Pancreas (tissue), 10 donors: Measurements from ENCODE around the gene PLPP1. TPM values are rescaled to one million over a fixed set of nuclear protein-coding genes. Genes with fewer than 3 reads are reported as not detected.

ENCODE experiments used
- ATAC-seq, 4 donors: fragments of 200-7000 bp; cut with Tn5 transposase; one replicate each; pipeline versions ENCODE4 v1.8.0 to v1.9.1; 2020; ENCODE audit warnings: mild to moderate bottlenecking in 4 of 4, moderate library complexity in 4 of 4
- DNase-seq, 6 donors: peaks; one replicate each; pipeline ENCODE4 v3.0.0-alpha.2; 2020
- FAIRE-seq: peaks from 2 replicates; lab custom pipeline; 2012; peaks lifted over from hg19 to GRCh38; lab: Jason Lieb, UNC
- H3K27ac ChIP-seq, 4 donors: fragments of 200-600 bp; sonication (generic); 1 replicate in 3 of 4; 2 replicates in 1 of 4; pipeline versions ENCODE4 v1.5.0 to v1.8.0; 2020
- H3K27me3 ChIP-seq, 4 donors: fragments of 200-600 bp; one replicate each; pipeline ENCODE4 v1.8.0; 2021
- H3K36me3 ChIP-seq, 3 donors: fragments of 200-600 bp; sonication (generic) in 1 of 3; one replicate each; pipeline versions ENCODE4 v1.5.0 to v1.8.0; 2020 to 2021
- H3K4me1 ChIP-seq, 3 donors: fragments of 200-600 bp; one replicate each; pipeline ENCODE4 v1.8.0; 2021
- H3K4me3 ChIP-seq, 4 donors: fragments of 200-600 bp; sonication (generic) in 2 of 4; one replicate each; pipeline versions ENCODE4 v1.5.0 to v1.8.0; 2020 to 2021
- H3K9me3 ChIP-seq, 4 donors: fragments of 200-600 bp; one replicate each; pipeline ENCODE4 v1.8.0; 2021
- WGBS, 2 donors: extraction: QIAGEN DNeasy Blood & Tissue Kit; methylation state at CpG; one replicate each; pipeline ENCODE4 v1.1.7; 2013; 5-methylcytosine and 5-hydroxymethylcytosine counted together
- intact Hi-C, 3 donors: fragments of 100-400 bp; cut with DNase I; formaldehyde crosslinking; loops; one replicate each; pipeline versions ENCODE4 v1.11.1 to v1.14.2; 2022
- polyA plus RNA-seq, 2 donors: library from polyadenylated mRNA; stranded (reverse); fragments of 200-250 nt; gene quantifications; one replicate each; pipeline ENCODE4 v1.2.3, GENCODE V29; 2013
- total RNA-seq, 6 donors: library from RNA; stranded (reverse); fragmentation: NEBNext Ultra II Directional in 4 of 6; extraction: Animal tissue kit (Norgen Biotek cat#: 25700) in 4 of 6; gene quantifications; one replicate each; pipeline versions ENCODE4 v1.2.1 to v1.2.4, GENCODE V29; 2021 to 2023
- TF ChIP-seq, protein P1 (sequence below), 4 donors: fragments of 200-600 bp; sonication (generic) in 3 of 4; IDR thresholded peaks; one replicate each; pipeline versions ENCODE4 v1.5.0 to v1.8.0; 2021; ENCODE audit warnings: antibody characterized with exemption in 4 of 4
- donor health status: healthy with polysubstance abuse.
- donor health status: DM: no; HTN: no; CAD: no; lungs with moderate emphysema.
- donor health status: DM: no; HTN: no; CAD: no.
- donor health status: control.
- donor health status: control.
- donor health status: Bipolar disorder and iron deficiency.
- donor health status: DM: yes; HTN: yes; CAD: no.
- donor health status: DM: no; HTN: no; CAD: no.
- donor health status: DM: no; HTN: no; CAD: no.
- donor health status: DM: yes; HTN: yes; CAD: no.

The PLPP1 gene
- total and polyA plus RNA-seq, 8 donors, result 11.5 to 34.9 (median 20.6) TPM

DNA sequence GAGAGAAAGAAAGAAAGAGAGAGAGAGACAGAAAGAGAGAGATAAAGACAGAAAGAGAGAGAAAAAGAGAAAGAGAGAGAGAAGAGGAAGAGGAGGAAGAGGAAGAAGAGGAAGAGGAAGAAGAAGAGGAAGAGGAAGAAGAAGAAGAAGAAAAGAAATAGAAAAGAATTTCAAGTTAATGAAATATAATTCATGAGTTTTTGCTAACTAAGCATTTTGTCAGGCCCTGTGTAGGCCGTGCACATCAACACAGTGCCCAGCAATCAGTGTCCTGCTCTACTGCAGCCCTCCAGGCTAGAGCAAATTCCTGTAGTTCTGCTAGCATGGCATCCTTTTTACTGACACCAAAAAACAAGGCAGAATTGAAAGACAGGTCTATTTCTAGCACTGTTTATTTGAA is 62.1 kb downstream of the PLPP1 start:
- no peaks in the 10 kb centered on the region for H3K36me3 ChIP-seq
- H3K27ac ChIP-seq, result no peak overlapping the region
- H3K9me3 ChIP-seq, result no peaks in the 10 kb centered on the region
- 92 to 96% methylated on average over 1 of the region's 1 CpG for WGBS, 2 donors
- no peak overlapping the region for H3K4me3 ChIP-seq
- intact Hi-C loops, result no loop called here
- no peaks in the 10 kb centered on the region for H3K27me3 ChIP-seq
- DNase-seq, result no peak
- TF ChIP-seq, protein P1, sequence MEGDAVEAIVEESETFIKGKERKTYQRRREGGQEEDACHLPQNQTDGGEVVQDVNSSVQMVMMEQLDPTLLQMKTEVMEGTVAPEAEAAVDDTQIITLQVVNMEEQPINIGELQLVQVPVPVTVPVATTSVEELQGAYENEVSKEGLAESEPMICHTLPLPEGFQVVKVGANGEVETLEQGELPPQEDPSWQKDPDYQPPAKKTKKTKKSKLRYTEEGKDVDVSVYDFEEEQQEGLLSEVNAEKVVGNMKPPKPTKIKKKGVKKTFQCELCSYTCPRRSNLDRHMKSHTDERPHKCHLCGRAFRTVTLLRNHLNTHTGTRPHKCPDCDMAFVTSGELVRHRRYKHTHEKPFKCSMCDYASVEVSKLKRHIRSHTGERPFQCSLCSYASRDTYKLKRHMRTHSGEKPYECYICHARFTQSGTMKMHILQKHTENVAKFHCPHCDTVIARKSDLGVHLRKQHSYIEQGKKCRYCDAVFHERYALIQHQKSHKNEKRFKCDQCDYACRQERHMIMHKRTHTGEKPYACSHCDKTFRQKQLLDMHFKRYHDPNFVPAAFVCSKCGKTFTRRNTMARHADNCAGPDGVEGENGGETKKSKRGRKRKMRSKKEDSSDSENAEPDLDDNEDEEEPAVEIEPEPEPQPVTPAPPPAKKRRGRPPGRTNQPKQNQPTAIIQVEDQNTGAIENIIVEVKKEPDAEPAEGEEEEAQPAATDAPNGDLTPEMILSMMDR (IDR thresholded peaks at IDR 0.05), result no peak
- H3K4me1 ChIP-seq, result peaks cover 1 to 30% (median 21%) of the 10 kb centered on the region in 3 donors
- FAIRE-seq, result no peak
- ATAC-seq, result no peak

DNA sequence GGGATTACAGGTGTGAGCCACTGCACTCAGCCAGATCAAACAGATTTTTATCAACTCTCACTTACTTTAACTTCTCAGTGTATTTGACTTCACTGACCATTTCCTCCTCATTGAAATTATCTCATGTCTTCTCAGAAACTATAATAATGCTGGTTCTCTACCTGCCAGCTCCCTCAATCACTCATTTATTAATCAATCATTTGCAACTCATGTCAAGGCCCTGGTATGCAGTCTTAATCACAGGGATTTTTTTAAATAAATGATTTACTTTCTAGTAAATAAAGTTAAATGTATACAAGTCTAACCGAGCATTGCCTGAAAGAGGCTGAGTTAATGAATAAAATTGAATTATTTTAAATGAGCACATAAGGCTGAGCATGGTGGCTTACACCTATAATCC is 63.3 kb downstream of the PLPP1 start:
- FAIRE-seq, result no peak

DNA sequence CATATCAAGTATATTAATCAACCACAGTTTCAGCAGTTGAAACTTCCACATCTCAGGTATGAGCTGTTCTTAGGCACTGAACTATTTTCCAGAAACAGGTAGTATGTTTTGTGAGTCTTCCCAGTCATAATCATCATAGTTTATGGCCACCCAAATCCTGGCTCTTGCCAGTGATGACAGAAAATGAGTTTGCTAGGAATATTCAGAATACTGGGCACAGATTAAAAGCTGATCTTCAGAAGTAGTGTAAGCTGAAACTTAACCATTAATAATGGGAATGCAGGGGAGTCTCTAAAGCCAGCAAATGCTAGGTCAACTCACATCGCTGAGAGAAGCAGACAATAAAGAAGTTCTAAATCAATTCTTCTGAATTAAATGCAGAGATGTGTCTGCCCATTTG is 64.5 kb downstream of the PLPP1 start:
- no peak for DNase-seq
- Histone ChIP-seq H3K27ac (peak overlapping the region in 1 of 4 donors; percentile 27), H3K27me3 (no peaks in the 10 kb centered on the region), H3K4me3 (no peak overlapping the region), H3K4me1 (peaks cover 8 to 32% (median 30%) of the 10 kb centered on the region in 3 donors), H3K36me3 (no peaks in the 10 kb centered on the region), H3K9me3 (no peaks in the 10 kb centered on the region)
- no peak for ATAC-seq
- no peak for FAIRE-seq
- intact Hi-C loops, result no loop called here
- 79 to 83% methylated on average over 1 of the region's 1 CpG for WGBS, 2 donors
- TF ChIP-seq, protein P1 (IDR thresholded peaks at IDR 0.05), result no peak

More for the DNA sequence above, 63.3 kb downstream of the PLPP1 start:
- H3K36me3 ChIP-seq, result no peaks in the 10 kb centered on the region
- 13 to 26% methylated on average over 1 of the region's 1 CpG for WGBS, 2 donors
- no peak overlapping the region for H3K27ac ChIP-seq
- no peak overlapping the region for H3K4me3 ChIP-seq
- no peaks in the 10 kb centered on the region for H3K9me3 ChIP-seq
- peak in 2 of 4 donors; percentile 6 to 33 for ATAC-seq
- DNase-seq, result no peak
- intact Hi-C loops, result no loop called here
- TF ChIP-seq, protein P1 (IDR thresholded peaks at IDR 0.05), result no peak
- H3K27me3 ChIP-seq, result no peaks in the 10 kb centered on the region
- peaks cover 8 to 32% (median 30%) of the 10 kb centered on the region in 3 donors for H3K4me1 ChIP-seq

DNA sequence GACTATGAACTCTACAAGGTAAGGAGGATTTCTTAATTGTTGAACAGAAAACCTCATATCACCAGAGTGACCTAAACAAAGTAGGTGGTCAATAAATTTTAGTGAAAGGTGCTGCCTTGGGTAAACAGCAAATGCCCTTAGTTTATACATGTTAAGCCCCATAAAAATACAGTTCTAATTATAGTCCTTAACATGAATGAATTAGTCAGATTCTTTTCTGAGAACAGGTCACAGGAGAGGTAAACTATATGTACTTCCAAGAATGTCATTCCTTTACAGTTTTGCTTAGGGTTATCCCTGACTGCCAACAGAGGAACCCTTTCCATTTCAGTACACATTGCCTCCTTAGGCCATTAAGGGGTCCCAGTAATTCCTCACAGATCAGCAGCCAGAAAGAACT is 64.9 kb downstream of the PLPP1 start:
- no peak for ATAC-seq
- peaks cover 8 to 32% (median 30%) of the 10 kb centered on the region in 3 donors for H3K4me1 ChIP-seq
- TF ChIP-seq, protein P1 (IDR thresholded peaks at IDR 0.05), result no peak
- FAIRE-seq, result no peak
- H3K27me3 ChIP-seq, result no peaks in the 10 kb centered on the region
- no peaks in the 10 kb centered on the region for H3K36me3 ChIP-seq
- DNase-seq, result no peak
- H3K4me3 ChIP-seq, result no peak overlapping the region
- intact Hi-C loops, result no loop called here
- H3K9me3 ChIP-seq, result no peaks in the 10 kb centered on the region
- H3K27ac ChIP-seq, result peak overlapping the region in 1 of 4 donors; percentile 27

DNA sequence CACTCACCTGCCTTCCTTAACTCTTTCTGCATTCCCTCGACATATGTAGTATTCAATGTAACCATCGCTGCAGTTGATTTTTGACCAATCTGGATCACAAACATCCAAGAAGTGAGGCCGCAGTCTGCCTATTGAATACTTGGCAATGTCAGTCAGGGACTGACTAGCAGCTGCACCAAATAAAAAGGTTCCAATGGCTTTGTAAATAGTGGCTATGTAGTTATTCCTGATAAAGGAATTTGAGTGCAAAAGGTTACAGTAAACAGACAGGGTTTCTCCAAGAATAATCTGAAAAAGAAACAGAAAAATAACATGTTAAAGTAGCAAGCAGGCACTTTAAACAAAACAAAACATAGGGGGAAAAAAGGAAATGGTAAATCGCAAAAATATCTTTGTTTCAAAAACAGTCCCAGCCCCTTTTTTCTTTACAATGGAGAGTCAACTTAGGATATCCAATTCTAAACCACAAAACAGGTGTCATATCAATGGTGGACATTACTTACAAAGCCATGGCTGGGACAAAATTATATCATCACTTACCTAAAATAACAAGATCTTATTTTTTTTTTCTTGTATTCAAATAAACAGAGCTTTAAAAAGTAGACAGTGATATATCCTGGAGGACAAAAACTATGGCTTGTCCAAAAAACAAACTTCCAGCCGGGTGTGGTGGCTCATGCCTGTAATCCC is 66.8 kb downstream of the PLPP1 start:
- FAIRE-seq (no peak), ATAC-seq (peak; percentile 88 to 95 (median 94)), DNase-seq (peak in 3 of 6 donors; percentile 28 to 49 (median 48))
- intact Hi-C loops, result no loop called here
- Histone ChIP-seq H3K27me3 (no peaks in the 10 kb centered on the region), H3K4me1 (peaks cover 8 to 32% (median 30%) of the 10 kb centered on the region in 3 donors), H3K9me3 (no peaks in the 10 kb centered on the region), H3K36me3 (no peaks in the 10 kb centered on the region), H3K27ac (peak overlapping the region; percentile 9 to 79 (median 46)), H3K4me3 (no peak overlapping the region)
- TF ChIP-seq, protein P1 (IDR thresholded peaks at IDR 0.05), result no peak
- 30 to 32% methylated on average over 5 of the region's 5 CpGs for WGBS, 2 donors
